Activated CD4-positive, alpha-beta T cell treated with anti-CD3 and anti-CD28 coated beads for 36 hours (primary cell): ENCODE measurements around the gene NFIC. TPM values are rescaled to one million over a fixed set of nuclear protein-coding genes. Genes with fewer than 3 reads are reported as not detected.

ENCODE experiments used
- ATAC-seq: fragments of 200-7000 bp; cut with Tn5 transposase; one replicate; pipeline ENCODE4 v1.10.0; 2021; ENCODE audit warnings: mild to moderate bottlenecking, moderate library complexity
- CTCF ChIA-PET: fragments of 350-600 bp; sonication (Branson Sonifier 250); formaldehyde crosslinking; loops from one replicate; lab custom pipeline; 2021; ENCODE audit warnings: antibody characterized with exemption; lab: Charles Lee
- POLR2A ChIA-PET: fragments of 350-600 bp; sonication (Branson Sonifier 250); formaldehyde crosslinking; loops from one replicate; lab custom pipeline; 2021; ENCODE audit warnings: antibody characterized with exemption, inconsistent platforms; lab: Charles Lee
- DNase-seq: peaks from one replicate; pipeline ENCODE4 v3.0.0-alpha.2; 2020
- H3K27ac Mint-ChIP-seq: one replicate; pipeline ENCODE4 v1.8.0; 2021; ENCODE audit warnings: mixed read lengths
- H3K27me3 Mint-ChIP-seq: one replicate; pipeline ENCODE4 v1.8.0; 2021; ENCODE audit warnings: mixed read lengths
- H3K36me3 Mint-ChIP-seq: one replicate; pipeline ENCODE4 v1.8.0; 2021; ENCODE audit warnings: low read depth, mixed read lengths
- H3K4me1 Mint-ChIP-seq: one replicate; pipeline ENCODE4 v1.8.0; 2021; ENCODE audit warnings: mixed read lengths
- H3K4me3 Mint-ChIP-seq: one replicate; pipeline ENCODE4 v1.8.0; 2021; ENCODE audit warnings: mild to moderate bottlenecking, moderate library complexity, mixed read lengths
- H3K9me3 Mint-ChIP-seq: one replicate; pipeline ENCODE4 v1.8.0; 2021; ENCODE audit warnings: low read depth, mixed read lengths
- intact Hi-C, 2 experiments: fragments of 100-400 bp; cut with DNase I in 1 of 2; cut with micrococcal nuclease in 1 of 2; formaldehyde crosslinking; loops; one replicate each; pipeline versions ENCODE4 v1.14.2 to v1.15.1; 2022 to 2024; cut with DNase I, micrococcal nuclease
- total RNA-seq, 2 experiments: library from RNA; stranded (reverse); gene quantifications; one replicate each; pipeline ENCODE4 v1.2.3, GENCODE V29; 2021

NFIC gene
- total RNA-seq, 2 experiments from 2014 or later = 20.5 to 22.6 TPM

GRCh38 chr19:3458229-3459088, 92.1 kb downstream of the NFIC start:
- DNase-seq = no peak
- Mint-ChIP-seq H3K4me3 (no peak overlapping the region), H3K27me3 (no peaks in the 10 kb centered on the region), H3K9me3 (no peaks in the 10 kb centered on the region), H3K36me3 (peaks cover 5% of the 10 kb centered on the region), H3K4me1 (no peaks in the 10 kb centered on the region), H3K27ac (no peak overlapping the region)
- ChIA-PET POLR2A (no interaction called here), CTCF (no interaction called here)
- no peak for ATAC-seq
- intact Hi-C loops = no loop called here

- no peaks in the 10 kb centered on the region for H3K4me1 Mint-ChIP-seq
- no peak for DNase-seq
- no peaks in the 10 kb centered on the region for H3K9me3 Mint-ChIP-seq
- H3K27me3 Mint-ChIP-seq = no peaks in the 10 kb centered on the region
- H3K36me3 Mint-ChIP-seq = peaks cover 5% of the 10 kb centered on the region
- H3K4me3 Mint-ChIP-seq = no peak overlapping the region
- ChIA-PET POLR2A (no interaction called here), CTCF (interaction anchor here (0.6 to 0.7 kb wide), 2 partner anchors 25 to 125 kb away, joined by 3 to 4 read pairs; no protein-coding TSS in a partner anchor)
- intact Hi-C loops = no loop called here
- no peak for ATAC-seq
- H3K27ac Mint-ChIP-seq = no peak overlapping the region
Measured at GRCh38 chr19:3459089-3459881, 92.9 kb downstream of the NFIC start.

GRCh38 chr19:3459965-3460582, 93.7 kb downstream of the NFIC start:
- Mint-ChIP-seq H3K27ac (no peak overlapping the region), H3K9me3 (no peaks in the 10 kb centered on the region), H3K4me3 (no peak overlapping the region), H3K4me1 (no peaks in the 10 kb centered on the region), H3K27me3 (no peaks in the 10 kb centered on the region), H3K36me3 (peaks cover 5% of the 10 kb centered on the region)
- no peak for DNase-seq
- ATAC-seq = no peak
- CTCF ChIA-PET = interaction anchor here (0.7 to 1.8 kb wide), 2 partner anchors 10 to 25 kb away, joined by 4 to 8 read pairs; no protein-coding TSS in a partner anchor
- POLR2A ChIA-PET = no interaction called here
- intact Hi-C loops = no loop called here

GRCh38 chr19:3462991-3463713, 96.8 kb downstream of the NFIC start:
- Mint-ChIP-seq H3K27me3 (no peaks in the 10 kb centered on the region), H3K4me1 (no peaks in the 10 kb centered on the region), H3K27ac (no peak overlapping the region), H3K36me3 (peaks cover 8% of the 10 kb centered on the region), H3K9me3 (peaks cover 2% of the 10 kb centered on the region), H3K4me3 (no peak overlapping the region)
- POLR2A ChIA-PET = no interaction called here
- DNase-seq = no peak
- intact Hi-C loops = no loop called here
- no peak for ATAC-seq
- CTCF ChIA-PET = no interaction called here

- DNase-seq (no peak), ATAC-seq (no peak)
- intact Hi-C loops = no loop called here
- H3K4me3 Mint-ChIP-seq = no peak overlapping the region
- H3K36me3 Mint-ChIP-seq = peaks cover 8% of the 10 kb centered on the region
- ChIA-PET CTCF (interaction anchor here (0.5 kb wide), 1 partner anchor 8 kb away, joined by 3 read pairs; no protein-coding TSS in a partner anchor), POLR2A (no interaction called here)
- peaks cover 2% of the 10 kb centered on the region for H3K9me3 Mint-ChIP-seq
- no peak overlapping the region for H3K27ac Mint-ChIP-seq
- no peaks in the 10 kb centered on the region for H3K4me1 Mint-ChIP-seq
- H3K27me3 Mint-ChIP-seq = no peaks in the 10 kb centered on the region
Measured at GRCh38 chr19:3463714-3464586, 97.6 kb downstream of the NFIC start.

- H3K36me3 Mint-ChIP-seq = peaks cover 8% of the 10 kb centered on the region
- H3K4me3 Mint-ChIP-seq = no peak overlapping the region
- no peak for DNase-seq
- intact Hi-C loops = no loop called here
- CTCF ChIA-PET = interaction anchor here (0.5 to 0.6 kb wide), 2 partner anchors 9 to 75 kb away, joined by 3 read pairs; no protein-coding TSS in a partner anchor
- ATAC-seq = no peak
- POLR2A ChIA-PET = no interaction called here
- H3K4me1 Mint-ChIP-seq = no peaks in the 10 kb centered on the region
- H3K27ac Mint-ChIP-seq = no peak overlapping the region
- no peaks in the 10 kb centered on the region for H3K27me3 Mint-ChIP-seq
- H3K9me3 Mint-ChIP-seq = peaks cover 2% of the 10 kb centered on the region
Measured at GRCh38 chr19:3464587-3465235, 98.3 kb downstream of the NFIC start.

- Mint-ChIP-seq H3K4me1 (no peaks in the 10 kb centered on the region), H3K27me3 (no peaks in the 10 kb centered on the region), H3K27ac (no peak overlapping the region), H3K4me3 (no peak overlapping the region), H3K36me3 (peaks cover 5% of the 10 kb centered on the region), H3K9me3 (peaks cover 2% of the 10 kb centered on the region)
- ChIA-PET CTCF (interaction anchor here (0.6 kb wide), 1 partner anchor 161 kb away, joined by 4 read pairs; no protein-coding TSS in a partner anchor), POLR2A (no interaction called here)
- no peak for ATAC-seq
- DNase-seq = no peak
- intact Hi-C loops = no loop called here
Measured at GRCh38 chr19:3465552-3465951, 99.2 kb downstream of the NFIC start.

- intact Hi-C loops = no loop called here
- DNase-seq (no peak), ATAC-seq (no peak)
- H3K9me3 Mint-ChIP-seq = peaks cover 2% of the 10 kb centered on the region
- H3K27ac Mint-ChIP-seq = no peak overlapping the region
- ChIA-PET CTCF (interaction anchor here (0.9 kb wide), 1 partner anchor 162 kb away, joined by 3 read pairs; no protein-coding TSS in a partner anchor), POLR2A (interaction anchor here (0.6 kb wide), 1 partner anchor 65 kb away, joined by 4 read pairs; no protein-coding TSS in a partner anchor)
- H3K27me3 Mint-ChIP-seq = no peaks in the 10 kb centered on the region
- no peak overlapping the region for H3K4me3 Mint-ChIP-seq
- H3K4me1 Mint-ChIP-seq = no peaks in the 10 kb centered on the region
- peaks cover 5% of the 10 kb centered on the region for H3K36me3 Mint-ChIP-seq
Measured at GRCh38 chr19:3466635-3467034, 100.3 kb downstream of the NFIC start.

GRCh38 chr19:3467437-3468198, 101.2 kb downstream of the NFIC start:
- ATAC-seq (no peak), DNase-seq (peak; percentile 24)
- peaks cover 2% of the 10 kb centered on the region for H3K9me3 Mint-ChIP-seq
- no peak overlapping the region for H3K27ac Mint-ChIP-seq
- no peaks in the 10 kb centered on the region for H3K4me1 Mint-ChIP-seq
- no peak overlapping the region for H3K4me3 Mint-ChIP-seq
- ChIA-PET CTCF (interaction anchor here (0.6 kb wide), 1 partner anchor 257 kb away, joined by 4 read pairs; no protein-coding TSS in a partner anchor), POLR2A (no interaction called here)
- intact Hi-C loops = no loop called here
- H3K36me3 Mint-ChIP-seq = peaks cover 5% of the 10 kb centered on the region
- H3K27me3 Mint-ChIP-seq = no peaks in the 10 kb centered on the region
